ENCODE measurements around the gene CYSRT1.

CYSRT1 gene

GRCh38 chr9:137262909-137263285, 37.9 kb downstream of the CYSRT1 start:
- DNase-seq (ENCODE audit: low read depth) = no peak
- no peak overlapping the region for H3K4me3 ChIP-seq (ENCODE audit: low read depth, low read length)
- no peak for TF ChIP-seq CTCF (IDR thresholded peaks at IDR 0.05; ENCODE audit: low read depth, low read length, missing control alignments)

GRCh38 chr9:137263506-137263905, 38.5 kb downstream of the CYSRT1 start:
- no peak for TF ChIP-seq CTCF (IDR thresholded peaks at IDR 0.05; ENCODE audit: low read depth, low read length, missing control alignments)
- no peak overlapping the region for H3K4me3 ChIP-seq (ENCODE audit: low read depth, low read length)
- no peak for DNase-seq (ENCODE audit: low read depth)

- no peak for TF ChIP-seq CTCF (IDR thresholded peaks at IDR 0.05; ENCODE audit: low read depth, low read length, missing control alignments)
- H3K4me3 ChIP-seq (ENCODE audit: low read depth, low read length) = no peak overlapping the region
- no peak for DNase-seq (ENCODE audit: low read depth)
Measured at GRCh38 chr9:137264067-137264466, 39.1 kb downstream of the CYSRT1 start.

GRCh38 chr9:137265496-137266161, 40.7 kb downstream of the CYSRT1 start:
- no peak for TF ChIP-seq CTCF (IDR thresholded peaks at IDR 0.05; ENCODE audit: low read depth, low read length, missing control alignments)
- H3K4me3 ChIP-seq (ENCODE audit: low read depth, low read length) = no peak overlapping the region
- DNase-seq (ENCODE audit: low read depth) = no peak

GRCh38 chr9:137266162-137266527, 41.2 kb downstream of the CYSRT1 start:
- no peak overlapping the region for H3K4me3 ChIP-seq (ENCODE audit: low read depth, low read length)
- no peak for DNase-seq (ENCODE audit: low read depth)
- no peak for TF ChIP-seq CTCF (IDR thresholded peaks at IDR 0.05; ENCODE audit: low read depth, low read length, missing control alignments)

GRCh38 chr9:137266585-137267453, 41.8 kb downstream of the CYSRT1 start:
- no peak overlapping the region for H3K4me3 ChIP-seq (ENCODE audit: low read depth, low read length)
- TF ChIP-seq CTCF (IDR thresholded peaks at IDR 0.05; ENCODE audit: low read depth, low read length, missing control alignments) = no peak
- no peak for DNase-seq (ENCODE audit: low read depth)
